K562 (cell line): ENCODE results near the gene TENT4B. TPM values are rescaled to one million over a fixed set of nuclear protein-coding genes. Genes with fewer than 3 reads are reported as not detected.
A peak's percentile ranks its signal among the peaks of the same experiment; 100 is the strongest.

Source experiments
- AFF1 ChIP-seq, 2 experiments: fragments of 450-650 bp; IDR thresholded peaks; 2 replicates each; pipeline ENCODE4 v1.6.1; 2018; ENCODE audit warnings: mild to moderate bottlenecking in 2 of 2, low read depth in 1 of 2; ENCODE audit not compliant: partially characterized antibody in 2 of 2
- CSDE1 ChIP-seq, 2 experiments: fragments of 450-650 bp; IDR thresholded peaks; 2 replicates each; pipeline ENCODE4 v1.6.1; 2016; ENCODE audit warnings: mild to moderate bottlenecking in 1 of 2
- CXXC5 ChIP-seq: fragments of 250-450 bp; sonication (Bioruptor Pico); IDR thresholded peaks from 2 replicates; pipeline ENCODE4 v1.8.0; 2022; ENCODE audit warnings: inconsistent platforms, mild to moderate bottlenecking, moderate library complexity
- DIDO1 ChIP-seq: fragments of 450-650 bp; IDR thresholded peaks from 2 replicates; pipeline ENCODE4 v1.6.1; 2016; ENCODE audit warnings: low read depth, missing biosample characterization, missing genetic modification characterization
- FOXK2 ChIP-seq, 2 experiments: fragments of 450-650 bp; IDR thresholded peaks in 1 of 2; conservative IDR thresholded peaks in 1 of 2; 2 replicates each; pipeline ENCODE4 v1.6.1; 2016; ENCODE audit warnings: low read depth in 2 of 2, mild to moderate bottlenecking in 1 of 2
- GATAD2B ChIP-seq: fragments of 450-650 bp; IDR thresholded peaks from 2 replicates; pipeline ENCODE4 v1.6.1; 2017; ENCODE audit warnings: mild to moderate bottlenecking, borderline replicate concordance
- HCFC1 ChIP-seq: IDR thresholded peaks from 2 replicates; pipeline ENCODE4 v1.6.1; 2012; ENCODE audit warnings: low read depth, low read length, improper control_type of control experiment
- ID3 ChIP-seq, 2 experiments: fragments of 250-450 bp in 1 of 2; fragments of 450-650 bp in 1 of 2; sonication (Bioruptor Pico) in 1 of 2; IDR thresholded peaks; 2 replicates each; pipeline versions ENCODE4 v1.6.1 to v1.8.0; 2016 to 2021; ENCODE audit warnings: mild to moderate bottlenecking in 2 of 2, moderate library complexity in 2 of 2, missing compliant biosample characterization in 1 of 2, missing genetic modification characterization in 1 of 2
- MAX ChIP-seq: sonication (generic); formaldehyde crosslinking; IDR thresholded peaks from 2 replicates; pipeline ENCODE4 v1.9.0; 2022; ENCODE audit warnings: mild to moderate bottlenecking, missing genetic modification reagents
- MAZ ChIP-seq, 2 experiments: fragments of 450-650 bp in 1 of 2; sonication (generic) in 1 of 2; formaldehyde crosslinking; IDR thresholded peaks in 1 of 2; conservative IDR thresholded peaks in 1 of 2; 2 replicates each; pipeline versions ENCODE4 v1.4.0 to v1.5.0; 2020; ENCODE audit warnings: mild to moderate bottlenecking in 1 of 2, missing genetic modification reagents in 1 of 2
- NBN ChIP-seq: fragments of 450-650 bp; IDR thresholded peaks from 2 replicates; pipeline ENCODE4 v1.6.1; 2016; ENCODE audit warnings: low read depth, mild to moderate bottlenecking
- NCOA2 ChIP-seq, 2 experiments: fragments of 450-650 bp; IDR thresholded peaks; 2 replicates each; pipeline ENCODE4 v1.6.1; 2018; ENCODE audit warnings: mild to moderate bottlenecking in 2 of 2, moderate library complexity in 1 of 2; ENCODE audit not compliant: partially characterized antibody in 2 of 2
- PML ChIP-seq: IDR thresholded peaks from 2 replicates; pipeline ENCODE4 v1.6.1; 2012; ENCODE audit warnings: low read length, inconsistent platforms
- POLR3G ChIP-seq: IDR thresholded peaks from 2 replicates; pipeline ENCODE4 v1.6.1; 2011; ENCODE audit not compliant: insufficient read length, insufficient replicate concordance; ENCODE audit errors: extremely low read depth
- SMARCA4 ChIP-seq: fragments of 450-650 bp; IDR thresholded peaks from 2 replicates; pipeline ENCODE4 v1.6.1; 2016
- SMARCE1 ChIP-seq: fragments of 450-650 bp; IDR thresholded peaks from 2 replicates; pipeline ENCODE4 v1.7.1; 2016; ENCODE audit warnings: mild to moderate bottlenecking
- TAF9B ChIP-seq: fragments of 450-650 bp; IDR thresholded peaks from 2 replicates; pipeline ENCODE4 v1.6.1; 2018; ENCODE audit warnings: mild to moderate bottlenecking; ENCODE audit not compliant: partially characterized antibody
- ZKSCAN1 ChIP-seq: fragments of 150-350 bp; IDR thresholded peaks from 2 replicates; pipeline ENCODE4 v1.6.1; 2016; ENCODE audit warnings: low read depth, low read length
- ZNF253 ChIP-seq: fragments of 250-450 bp; sonication (Bioruptor Pico); conservative IDR thresholded peaks from 2 replicates; pipeline ENCODE4 v1.6.1; 2021; ENCODE audit warnings: mild to moderate bottlenecking
- ZNF316 ChIP-seq: fragments of 450-650 bp; IDR thresholded peaks from 2 replicates; pipeline ENCODE4 v1.6.1; 2016
- ZNF639 ChIP-seq, 2 experiments: fragments of 200-800 bp in 1 of 2; sonication (Bioruptor generic) in 1 of 2; sonication (generic) in 1 of 2; formaldehyde crosslinking in 1 of 2; IDR thresholded peaks in 1 of 2; conservative IDR thresholded peaks in 1 of 2; 2 replicates each; pipeline versions ENCODE4 v1.5.0 to v1.6.1; 2016 to 2020; ENCODE audit warnings: missing compliant biosample characterization in 1 of 2, missing genetic modification characterization in 1 of 2, missing genetic modification reagents in 1 of 2
- polyA plus RNA-seq, 8 experiments: library from polyadenylated mRNA; depleted of rRNA in 4 of 8; stranded (reverse) in 5 of 8; unstranded in 3 of 8; fragments of >200 nt; fragmentation: Nextera tagmentation in 2 of 8; fragmentation: Illumina TruSeq in 1 of 8; extraction: Ambion mirVana in 2 of 8; extraction: Trizol in 1 of 8; gene quantifications; 2 replicates each; pipeline versions ENCODE4 v1.2.1 to v1.2.3, GENCODE V29; 2011 to 2014; ENCODE audit warnings: inconsistent platforms in 1 of 8, missing spikeins in 1 of 8
- total RNA-seq, 7 experiments: library from RNA; depleted of rRNA in 6 of 7; stranded (reverse); fragments of >200 nt in 6 of 7; fragmentation: Illumina TruSeq in 2 of 7; extraction: Trizol in 2 of 7; gene quantifications; 2 replicates each; pipeline versions ENCODE4 v1.2.1 to v1.2.3, GENCODE V29; 2011 to 2021; ENCODE audit warnings: low replicate concordance in 1 of 7

The TENT4B gene
- total and polyA plus RNA-seq, 9 of the 15 experiments (the other 6 are each of a cell fraction or from before 2014, with no cell fraction given): 5.2 to 8.4 (median 7.0) TPM

GRCh38 chr16:50229149-50229726, 76.1 kb downstream of the TENT4B start (continued):
- TF ChIP-seq CXXC5 (CRISPR knock-in tag): peak; percentile 14; the same call in 1 of the 2 replicates
- TF ChIP-seq ZNF316: peak; percentile 17; the same call in 1 of the 2 replicates
- no peak for TF ChIP-seq NCOA2 (IDR thresholded peaks at IDR 0.05; ENCODE audit: partially characterized antibody in 2 of 2)
- TF ChIP-seq HCFC1: no peak
- no peak for TF ChIP-seq MAX (CRISPR knock-in tag)
- no peak for TF ChIP-seq CSDE1 (IDR thresholded peaks at IDR 0.05)
- TF ChIP-seq TAF9B: no peak
- peak in 1 of 2 experiments; percentile 29; a peak in 1 of 4 replicates for TF ChIP-seq FOXK2 (conservative IDR thresholded peaks at IDR 0.05 in 1 of 2, IDR thresholded peaks at IDR 0.05 in 1 of 2; ENCODE audit: low read depth in 2 of 2)
- 0 out of 2 replicates have a peak, but pooled peaks have one; percentile 12 for TF ChIP-seq SMARCA4
- TF ChIP-seq DIDO1 (tag): no peak
- 0 out of 2 replicates have a peak, but pooled peaks have one; percentile 47 for TF ChIP-seq NBN
- TF ChIP-seq ID3 (CRISPR knock-in tag; IDR thresholded peaks at IDR 0.05): no peak
- no peak for TF ChIP-seq ID3 (tag; IDR thresholded peaks at IDR 0.05)
- TF ChIP-seq ZNF253 (CRISPR knock-in tag): no peak
- TF ChIP-seq ZKSCAN1: no peak
- no peak for TF ChIP-seq PML
- TF ChIP-seq POLR3G: no peak
- no peak for TF ChIP-seq GATAD2B
- 0 out of 2 replicates have a peak, but pooled peaks have one; percentile 34 for TF ChIP-seq SMARCE1
- no peak for TF ChIP-seq MAZ (CRISPR knock-in tag; conservative IDR thresholded peaks at IDR 0.05 in 1 of 2, IDR thresholded peaks at IDR 0.05 in 1 of 2)
- peak in 1 of 2 experiments; percentile 43; a peak in 1 of 4 replicates for TF ChIP-seq ZNF639 (CRISPR knock-in tag; conservative IDR thresholded peaks at IDR 0.05 in 1 of 2, IDR thresholded peaks at IDR 0.05 in 1 of 2)
- peak in 1 of 2 experiments; percentile 72 for TF ChIP-seq AFF1 (IDR thresholded peaks at IDR 0.05; ENCODE audit: low read depth in 1 of 2, partially characterized antibody in 2 of 2)
